Measurements from ENCODE around the gene NT5DC4.

NT5DC4 gene

DNA sequence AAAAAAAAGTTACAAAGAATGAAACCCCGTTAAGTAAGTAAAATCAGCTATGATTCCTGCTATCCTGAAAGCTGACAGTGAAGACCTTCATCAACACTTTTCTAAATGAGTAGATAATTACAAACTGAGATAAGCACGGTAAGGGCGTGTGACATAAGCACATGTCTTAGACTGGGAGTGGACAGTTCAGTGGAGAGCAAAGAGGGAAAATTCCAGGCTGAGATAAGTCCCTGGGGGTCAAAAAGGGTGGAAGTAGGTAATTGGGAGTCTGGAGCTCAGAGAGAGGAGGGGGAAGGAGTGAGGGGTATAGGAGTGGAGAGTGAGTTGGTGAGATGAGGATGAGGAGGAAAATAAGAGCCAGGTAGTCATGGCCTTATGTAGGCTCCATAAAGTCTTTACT lies 67.8 kb downstream of the NT5DC4 start:
- no peak for DNase-seq
